HG03095 (cell line): Measurements from ENCODE around the gene LIMS2.

Experiments
- ATAC-seq: cut with Tn5 transposase; IDR thresholded peaks from one replicate; pipeline ENCODE4 v1.9.1; 2021; ENCODE audit warnings: moderate library complexity; ENCODE audit not compliant: unreplicated experiment

The LIMS2 gene, protein sequence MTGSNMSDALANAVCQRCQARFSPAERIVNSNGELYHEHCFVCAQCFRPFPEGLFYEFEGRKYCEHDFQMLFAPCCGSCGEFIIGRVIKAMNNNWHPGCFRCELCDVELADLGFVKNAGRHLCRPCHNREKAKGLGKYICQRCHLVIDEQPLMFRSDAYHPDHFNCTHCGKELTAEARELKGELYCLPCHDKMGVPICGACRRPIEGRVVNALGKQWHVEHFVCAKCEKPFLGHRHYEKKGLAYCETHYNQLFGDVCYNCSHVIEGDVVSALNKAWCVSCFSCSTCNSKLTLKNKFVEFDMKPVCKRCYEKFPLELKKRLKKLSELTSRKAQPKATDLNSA

DNA sequence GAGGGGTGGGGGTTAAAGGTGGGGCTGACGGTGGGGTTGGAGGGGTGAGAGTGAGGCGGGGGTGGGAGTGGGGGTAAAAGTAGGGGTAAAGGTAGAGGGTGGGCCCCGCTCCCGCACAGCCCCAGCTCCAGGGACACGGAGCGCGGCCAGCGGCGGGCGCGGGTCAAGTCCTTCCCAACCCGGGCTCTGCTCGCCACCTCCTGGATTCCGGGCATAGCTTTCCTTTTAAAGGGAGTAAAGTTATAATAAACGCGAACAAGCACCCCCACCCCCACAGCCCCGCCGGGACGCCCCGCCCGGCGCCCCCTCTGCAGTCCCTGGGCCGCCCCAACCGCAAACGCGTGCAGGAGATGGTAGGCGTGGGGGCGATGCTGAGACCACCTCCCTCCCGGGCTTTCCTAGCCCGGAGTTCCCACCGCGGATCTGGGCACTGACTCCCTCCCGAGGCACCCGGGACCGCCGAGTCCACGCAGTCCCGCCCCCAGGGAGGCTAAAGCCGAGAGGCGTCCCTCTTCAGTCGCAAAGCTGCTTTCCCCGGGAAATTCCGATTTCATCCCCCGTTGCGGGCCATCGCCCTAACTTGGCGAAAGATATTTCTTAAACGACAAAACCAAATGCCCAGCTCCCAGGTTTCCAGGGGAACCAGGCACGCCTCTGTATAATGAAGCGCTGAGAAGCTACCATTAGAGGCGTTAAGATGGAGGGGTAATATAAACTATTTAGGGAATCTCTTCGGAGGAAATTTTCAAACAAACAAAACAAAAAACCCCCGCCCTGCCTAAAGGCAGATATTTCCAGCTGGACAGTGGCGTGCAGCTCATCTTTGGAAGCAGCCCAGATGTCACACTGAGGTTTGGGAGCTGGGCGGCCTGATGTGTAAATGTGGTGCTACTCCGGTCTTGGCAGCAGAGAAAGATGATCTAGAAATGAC is at the start of gene LIMS2:
LIMS2 (minus strand) TSS at position 200 of the 931 bp plus-strand sequence. CDS start 506 bp downstream, outside the sequence.
- no peak for ATAC-seq

DNA sequence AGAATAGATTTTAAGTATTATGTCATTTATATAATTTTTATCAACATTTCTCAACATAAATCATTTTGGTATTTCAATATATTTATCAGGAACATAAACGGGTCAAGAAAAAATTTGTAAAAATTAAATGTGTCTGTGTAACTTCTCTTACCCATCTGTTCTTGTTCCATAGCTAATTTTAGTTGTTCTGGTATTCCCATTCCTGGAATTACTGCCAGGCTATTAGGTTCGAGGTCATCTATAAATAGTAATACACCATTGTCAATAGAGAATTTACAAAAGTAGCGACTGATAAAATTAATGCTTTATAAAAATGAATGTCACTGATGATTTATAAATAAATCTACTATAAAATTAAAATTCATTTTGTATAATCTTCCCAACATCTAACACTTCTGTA is 47.5 kb upstream of the LIMS2 start:
- ATAC-seq = no peak

DNA sequence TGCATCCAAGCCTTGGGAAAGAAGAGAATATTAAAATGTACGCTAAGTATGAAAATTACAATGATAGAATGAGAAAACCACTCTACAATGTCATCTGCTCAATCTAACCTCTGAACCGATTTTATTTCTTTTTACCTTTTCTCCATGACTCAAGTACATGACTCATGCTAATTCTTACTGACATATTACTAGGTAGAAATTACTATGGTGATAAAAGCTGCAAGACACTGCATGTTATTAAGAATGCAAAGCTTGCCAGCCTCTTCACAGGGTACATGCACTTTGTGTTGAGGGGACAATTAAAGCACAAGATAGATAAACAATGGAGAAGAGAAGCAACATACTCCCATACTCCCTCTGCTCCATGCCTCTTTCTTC is 46.6 kb upstream of the LIMS2 start:
- no peak for ATAC-seq

DNA sequence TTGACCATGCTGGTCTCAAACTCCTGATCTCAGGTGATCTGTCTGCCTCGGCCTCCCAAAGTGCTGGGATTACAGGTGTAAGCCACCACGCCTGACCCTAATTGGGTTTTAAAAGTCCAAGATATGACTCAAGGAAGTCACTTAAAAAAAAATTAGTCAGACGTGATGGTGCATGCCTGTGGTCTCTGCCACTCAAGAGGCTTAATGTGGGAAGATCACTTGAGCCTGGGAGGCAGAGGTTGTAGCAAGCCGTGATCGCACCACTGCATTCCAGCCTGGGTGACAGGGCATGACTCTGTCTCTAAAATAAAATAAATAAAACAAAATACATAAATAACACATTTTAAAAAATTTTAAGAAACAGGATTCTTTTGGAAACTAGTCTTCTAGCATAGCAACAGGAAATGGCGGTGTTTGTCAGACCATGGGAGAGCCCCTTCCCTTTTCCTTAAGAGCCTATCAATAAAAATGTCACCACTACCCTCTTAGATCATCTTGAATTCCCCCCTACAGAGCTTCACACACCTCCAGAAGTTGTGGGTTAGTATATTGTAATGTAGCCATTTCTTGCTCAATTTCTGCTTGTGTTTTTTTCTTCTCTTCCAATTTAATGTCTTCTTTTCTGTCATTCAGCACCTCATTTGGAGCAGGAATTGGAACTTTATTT is 46.1 kb upstream of the LIMS2 start:
- no peak for ATAC-seq

DNA sequence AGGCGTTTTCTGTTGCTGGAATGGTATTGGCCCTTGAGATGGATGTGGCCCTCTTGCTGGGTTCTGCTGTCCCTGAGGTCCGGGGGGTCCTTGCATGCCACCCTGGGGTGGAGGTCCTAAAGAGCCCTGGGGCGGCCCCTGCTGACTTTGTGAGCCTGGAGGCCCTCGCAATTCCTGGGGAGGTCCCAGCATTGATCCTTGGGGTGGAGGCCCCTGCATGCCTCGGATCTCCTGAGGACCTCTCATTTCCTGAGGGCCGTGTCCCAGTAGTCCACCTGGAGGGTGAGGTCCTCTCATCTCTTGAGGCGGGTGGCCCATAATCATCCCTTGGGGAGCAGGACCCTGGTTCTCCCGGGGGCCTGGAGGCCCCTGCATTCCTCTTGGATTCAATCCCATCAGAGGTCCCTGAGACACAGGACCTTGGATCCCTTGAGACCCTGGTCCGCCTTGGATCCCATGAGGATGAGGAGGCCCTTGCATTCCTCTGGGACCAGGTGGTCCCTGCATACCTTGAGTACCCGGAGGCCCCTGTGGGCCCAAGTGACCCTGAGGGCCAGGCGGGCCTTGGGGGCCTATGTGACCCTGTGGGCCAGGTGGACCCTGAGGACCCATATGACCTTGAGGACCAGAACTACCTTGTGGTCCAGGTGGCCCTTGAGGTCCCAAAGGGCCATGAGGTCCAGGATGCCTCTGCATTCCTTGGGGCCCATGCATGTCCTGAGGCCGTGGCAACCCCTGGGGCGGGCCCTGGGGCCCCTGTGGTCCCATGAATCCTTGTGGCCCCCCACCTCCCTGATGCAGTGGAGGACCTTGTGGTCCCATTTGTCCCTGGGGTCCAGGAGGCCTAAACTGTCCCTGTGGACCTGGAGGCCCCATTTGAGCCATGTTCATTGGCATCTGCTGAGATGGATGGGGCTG is 44.2 kb upstream of the LIMS2 start:
- no peak for ATAC-seq

DNA sequence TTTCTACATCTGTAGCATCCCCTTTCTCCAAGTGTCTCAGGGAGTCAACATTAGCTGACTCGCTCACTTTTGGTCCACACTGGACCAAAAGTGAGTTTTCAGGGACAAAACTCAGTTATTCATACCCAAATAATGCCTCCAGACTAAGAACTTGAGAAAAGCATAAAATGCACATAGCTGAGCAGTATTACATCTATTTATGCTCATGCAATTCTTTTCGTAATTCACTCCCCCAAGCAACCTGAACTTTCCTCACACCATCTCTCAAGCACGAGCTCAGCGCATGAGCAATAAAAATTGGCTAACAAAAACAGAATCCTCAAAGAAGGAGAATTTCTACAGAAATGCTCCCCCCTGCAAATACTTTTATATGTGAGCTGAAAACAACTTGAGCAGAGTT is 42.9 kb upstream of the LIMS2 start:
- ATAC-seq = no peak

DNA sequence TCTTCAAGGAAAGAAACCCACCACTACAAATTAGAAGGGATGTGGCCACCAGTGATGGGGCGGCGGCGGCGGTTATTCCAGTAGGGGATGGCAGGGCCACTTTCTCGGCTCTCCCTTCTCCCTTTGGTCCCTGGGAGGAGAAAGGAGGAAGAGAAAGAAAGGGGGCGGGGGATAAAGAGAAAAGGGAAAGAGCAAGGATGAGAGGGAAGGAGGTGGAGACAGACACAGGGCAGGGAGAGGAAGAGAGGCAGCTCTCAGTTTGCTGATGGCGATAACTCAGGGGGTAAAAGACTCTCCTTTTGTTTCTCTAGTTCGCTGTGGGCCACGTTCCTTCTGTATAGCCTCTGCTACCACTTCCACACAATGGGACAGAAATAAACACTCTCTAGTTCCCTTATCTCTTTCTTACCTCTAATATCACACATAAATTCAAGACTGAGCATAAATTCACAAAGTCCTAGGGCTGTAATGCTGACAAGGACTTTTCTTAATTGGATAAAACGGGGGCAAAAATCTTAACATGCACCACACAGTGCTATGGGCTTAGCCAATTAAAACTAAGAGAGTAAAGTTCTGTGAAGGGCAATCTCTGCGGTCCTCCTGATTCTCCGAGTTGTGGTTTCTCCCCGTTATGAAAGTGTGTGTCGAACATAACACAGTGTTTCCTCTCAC is 40.6 kb upstream of the LIMS2 start:
- ATAC-seq = no peak

DNA sequence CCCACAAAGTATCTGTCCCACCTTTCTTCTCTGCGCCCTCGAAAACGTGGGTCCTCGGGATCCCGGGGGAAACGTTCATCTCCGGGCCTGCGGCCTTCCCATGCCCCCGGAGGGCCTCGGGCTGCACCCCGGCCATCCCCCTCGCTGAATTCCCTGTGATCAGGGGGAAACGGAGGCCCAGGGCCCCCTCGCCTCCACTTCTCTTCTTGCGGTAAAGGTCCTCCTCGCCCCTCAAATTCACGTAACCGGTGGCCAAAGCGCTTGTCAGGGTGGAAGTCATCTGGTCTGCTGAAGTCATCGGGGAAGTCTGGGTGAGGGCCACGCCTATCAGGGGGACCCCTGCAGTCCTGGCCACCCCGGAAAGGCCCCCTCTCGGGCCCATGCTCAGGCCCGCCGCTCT is 38.2 kb upstream of the LIMS2 start:
- ATAC-seq = no peak

DNA sequence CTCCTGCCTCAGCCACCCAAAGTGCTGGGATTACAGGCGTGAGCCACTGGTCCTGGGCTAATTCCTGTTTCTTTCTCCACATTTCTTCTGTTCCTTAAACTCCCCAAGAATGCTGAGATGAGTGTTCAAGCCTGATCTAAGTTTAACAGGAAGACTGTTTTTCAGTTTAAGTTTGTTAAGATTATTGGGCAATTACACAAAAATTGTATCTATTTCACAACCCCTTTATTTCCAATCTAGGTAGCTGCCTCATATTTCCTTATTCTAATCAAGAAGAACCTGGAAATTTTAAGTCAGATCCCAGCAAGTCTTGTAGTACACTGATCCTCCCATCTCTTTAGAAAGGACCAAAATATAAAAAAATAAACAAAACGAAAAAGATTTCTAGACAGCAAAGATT is 37.7 kb upstream of the LIMS2 start:
- no peak for ATAC-seq

DNA sequence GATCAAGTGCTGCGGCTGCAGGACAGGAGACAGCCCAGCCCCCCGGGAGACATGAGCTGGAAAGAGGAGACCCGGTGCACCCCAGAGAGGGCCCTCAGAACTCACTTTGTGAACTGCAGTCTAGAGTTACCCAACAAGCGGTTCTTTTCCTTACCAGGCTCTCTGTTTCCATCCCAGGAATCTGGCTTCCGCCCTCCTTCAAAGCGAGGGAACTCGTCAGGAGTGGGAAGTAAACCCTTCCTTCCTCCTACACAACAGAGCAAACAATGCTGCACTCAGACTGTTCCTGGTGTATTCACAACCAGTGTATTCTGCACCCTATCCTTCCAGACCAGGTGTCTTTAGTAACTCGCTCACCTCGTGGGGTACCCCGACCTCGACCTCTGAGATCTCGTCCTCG is 34.0 kb upstream of the LIMS2 start:
- ATAC-seq = no peak

DNA sequence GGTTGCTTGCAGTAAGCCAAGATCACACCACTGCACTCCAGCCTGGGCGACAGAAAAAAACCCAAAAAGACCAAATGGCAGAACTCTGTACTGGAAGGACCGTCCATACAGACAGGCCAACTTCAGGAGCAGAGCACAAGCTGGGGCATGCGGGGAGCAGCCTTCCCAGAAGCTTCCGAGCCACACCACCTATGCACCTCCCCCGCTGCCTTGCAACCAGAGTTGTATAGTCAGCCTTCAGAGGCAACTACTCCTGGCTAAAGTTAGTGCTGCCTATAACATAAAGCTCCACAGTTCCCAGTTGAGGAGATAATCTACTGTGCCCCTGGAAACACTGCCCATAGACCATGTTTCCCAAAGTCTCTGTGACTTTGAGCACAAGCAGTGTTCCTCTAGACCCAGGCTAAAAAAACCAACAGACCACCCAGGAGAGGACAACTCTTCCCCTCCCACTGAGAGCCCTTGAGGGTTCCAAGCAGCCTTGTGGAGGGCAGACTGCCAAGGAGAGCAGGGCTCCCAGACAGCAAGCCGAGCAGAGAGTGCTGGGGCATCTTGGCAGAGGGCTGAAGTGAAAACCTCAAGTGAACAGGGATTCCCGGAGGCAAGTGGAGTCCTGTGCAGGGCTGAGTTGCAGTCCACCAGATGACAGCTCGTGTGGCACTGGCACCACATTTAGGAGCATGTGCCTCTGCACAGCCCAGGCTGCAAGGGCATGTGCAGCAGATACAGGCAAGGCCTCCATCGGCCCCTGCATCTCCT is 32.7 kb upstream of the LIMS2 start:
- ATAC-seq = no peak

DNA sequence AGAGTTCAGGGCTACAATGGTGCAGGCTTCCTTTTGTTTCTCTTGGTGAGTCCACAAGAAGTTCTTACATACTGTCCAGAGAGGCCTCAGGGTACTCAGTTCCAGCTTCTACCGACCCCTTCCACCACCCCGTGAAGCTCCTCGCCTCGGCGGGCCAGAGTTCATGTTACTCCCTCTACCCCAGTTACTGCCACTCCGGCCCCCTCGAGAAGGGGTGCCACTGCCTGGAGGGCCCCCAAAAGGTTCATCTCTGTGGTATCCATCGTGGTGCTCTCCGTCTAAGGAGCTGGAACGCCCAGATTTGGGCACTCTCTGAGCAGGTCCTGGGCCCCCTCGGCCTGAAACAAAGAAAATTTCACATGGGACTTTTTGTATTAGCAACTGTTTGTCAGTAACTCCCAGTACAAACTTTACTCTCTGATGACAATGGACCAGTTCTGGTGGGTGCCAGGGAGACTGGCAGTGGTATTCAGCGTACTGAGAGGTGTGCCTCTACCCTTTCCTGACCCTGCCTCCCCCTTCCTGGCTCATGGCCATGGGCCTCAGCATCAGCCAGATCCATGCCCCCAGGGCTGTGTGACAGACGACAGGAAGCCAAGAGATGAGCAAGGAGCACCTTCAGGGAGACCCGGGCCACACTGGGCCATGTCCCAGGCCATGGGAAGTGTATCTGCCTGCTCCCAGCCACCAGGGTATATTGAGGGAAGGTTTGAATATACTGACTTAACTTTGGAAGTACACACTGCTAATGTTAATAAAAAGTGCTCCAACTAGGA is 31.1 kb upstream of the LIMS2 start:
- no peak for ATAC-seq

DNA sequence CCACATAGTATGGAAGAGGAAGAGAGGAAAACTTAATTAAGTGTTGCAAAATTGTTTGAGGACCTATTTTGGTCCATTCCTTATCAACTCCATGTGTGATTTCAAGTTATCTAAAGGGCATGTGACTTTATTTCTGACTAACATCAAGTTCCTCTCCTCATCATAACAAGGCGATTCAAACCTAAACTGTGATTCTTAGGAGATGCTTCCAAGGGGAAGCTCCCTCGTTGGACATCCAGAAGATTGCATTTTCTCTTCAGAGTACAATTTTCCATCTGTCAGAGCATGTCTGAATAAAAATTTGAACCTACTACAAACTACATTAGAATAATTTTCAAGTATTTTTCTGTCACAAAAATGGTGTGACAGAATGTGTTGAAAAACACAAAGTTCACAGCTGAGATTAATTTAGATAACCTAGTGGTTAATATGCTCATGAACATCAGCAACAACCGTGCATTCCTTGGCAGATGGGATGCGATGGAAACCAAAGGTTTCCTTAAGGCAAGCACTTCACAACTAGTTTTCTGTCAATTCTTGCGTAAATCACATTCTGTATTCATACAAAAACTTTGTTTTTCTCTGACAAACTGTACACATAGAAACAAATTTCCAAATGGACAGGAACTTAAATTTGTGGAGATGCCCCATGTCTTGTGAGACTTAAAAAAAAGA is 30.2 kb upstream of the LIMS2 start:
- ATAC-seq = no peak

DNA sequence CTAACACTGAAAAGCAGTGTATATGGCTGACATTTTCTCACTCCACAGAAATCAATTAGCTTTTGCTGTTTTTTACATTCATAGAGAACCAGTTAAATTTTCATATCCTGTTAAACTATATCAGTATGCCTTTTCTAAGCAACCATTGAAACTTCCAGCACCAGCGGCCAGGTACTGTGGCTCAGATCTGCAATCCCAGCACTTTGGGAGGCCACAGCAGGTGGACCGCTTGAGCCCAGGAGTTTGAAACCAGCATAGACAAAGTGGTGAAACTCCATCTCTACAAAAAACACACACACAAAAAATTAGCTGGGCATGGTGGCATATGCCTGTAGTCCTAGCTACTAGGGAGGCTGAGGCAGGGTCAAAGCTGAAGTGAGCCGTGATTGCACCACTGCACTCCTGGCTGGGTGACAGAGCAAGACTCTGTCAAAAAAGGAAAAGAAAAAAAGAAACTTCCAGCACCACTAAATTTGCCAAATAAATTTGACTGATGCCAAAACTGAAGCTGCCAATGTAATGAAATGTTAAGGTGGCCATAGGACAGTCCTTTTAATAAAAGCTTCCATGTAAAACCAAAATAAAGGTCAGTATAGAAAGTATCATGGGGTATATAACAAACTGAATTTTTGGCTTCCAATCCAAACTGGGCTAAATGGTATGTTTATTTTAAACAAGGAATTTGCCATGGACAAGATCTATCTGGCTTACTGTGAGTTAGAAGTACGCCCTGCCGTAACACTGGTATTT is 29.5 kb upstream of the LIMS2 start:
- no peak for ATAC-seq

DNA sequence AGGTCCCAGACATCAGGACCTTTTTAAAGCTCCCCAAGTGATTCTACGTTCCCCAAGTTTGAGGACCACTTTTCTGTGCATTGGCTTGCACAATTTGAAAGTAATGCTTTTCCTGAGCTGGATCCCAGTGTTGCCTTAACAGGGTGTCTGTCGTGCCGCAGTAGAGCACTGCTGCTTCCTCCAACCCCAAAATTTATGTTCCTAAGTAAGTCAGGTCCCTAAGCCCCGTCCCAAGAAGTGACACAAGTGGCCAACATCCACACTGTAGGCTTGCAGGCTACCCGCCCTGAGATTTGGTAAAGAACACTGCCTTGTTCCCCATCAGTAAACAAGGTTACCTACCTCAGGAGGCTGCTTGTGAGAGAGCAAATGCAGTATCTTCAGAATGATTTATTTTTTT is 28.0 kb upstream of the LIMS2 start:
- no peak for ATAC-seq

DNA sequence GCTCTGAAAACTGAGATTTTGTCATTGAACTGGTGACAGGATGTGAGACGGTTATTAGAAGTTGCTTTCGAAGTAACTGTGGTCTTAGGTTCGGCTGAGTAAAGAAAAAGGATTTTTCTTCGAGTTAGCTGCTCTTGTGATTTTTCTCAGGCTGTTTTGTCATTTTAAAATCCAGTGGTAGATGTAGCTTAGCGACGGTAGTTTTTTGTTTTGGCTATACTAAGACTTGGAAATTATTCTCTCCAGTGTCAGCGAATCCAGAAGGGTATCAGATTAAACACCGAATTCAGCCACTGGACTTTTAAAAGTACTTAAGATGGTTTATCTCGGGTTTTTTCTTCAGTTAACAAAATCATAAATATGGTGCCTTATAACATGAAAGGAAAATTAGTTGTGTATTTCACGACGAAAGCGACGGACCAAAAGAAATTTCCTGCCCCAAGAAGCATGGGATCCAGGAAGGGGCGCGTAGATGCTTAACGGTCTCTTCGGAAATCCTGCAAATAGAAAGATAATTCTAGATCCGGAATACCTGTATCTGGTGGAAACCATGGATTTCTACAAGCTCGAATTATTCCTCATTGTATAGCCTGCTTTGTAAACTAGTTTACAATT is 27.2 kb upstream of the LIMS2 start:
- no peak for ATAC-seq
